Neural progenitor cell (in vitro differentiated cells): Measurements from ENCODE around the gene EIF2AK2.

ENCODE experiments used
- EZH2 ChIP-seq: fragments of 200-600 bp; sonication (generic); IDR thresholded peaks from 2 replicates; pipeline ENCODE4 v1.6.1; 2017; ENCODE audit warnings: antibody characterized with exemption, mild to moderate bottlenecking, moderate library complexity
- TF ChIP-seq, protein P1 (sequence below): fragments of 200-600 bp; sonication (generic); IDR thresholded peaks from 2 replicates; pipeline ENCODE4 v1.5.1; 2017; ENCODE audit warnings: antibody characterized with exemption, mild to moderate bottlenecking

DNA sequence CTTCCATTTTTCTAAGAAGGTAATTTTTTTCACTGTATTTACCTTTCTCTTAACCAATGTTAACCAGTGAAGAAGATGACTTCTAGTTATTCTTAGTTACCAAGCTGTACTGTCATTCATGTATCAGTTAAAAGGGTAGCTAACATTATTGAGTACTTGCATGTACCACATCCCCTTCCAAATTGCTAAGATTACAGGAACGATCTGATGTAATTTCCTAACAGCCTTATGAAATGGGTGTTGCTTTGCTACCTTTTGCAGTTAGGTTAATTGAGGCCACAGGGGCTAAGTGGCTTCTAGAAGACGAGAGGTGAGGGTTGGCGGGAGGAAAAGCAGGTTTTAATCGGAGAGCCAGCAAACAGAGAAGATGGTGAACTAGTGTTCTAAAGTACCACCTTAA, 33.5 kb upstream of the EIF2AK2 start:
- TF ChIP-seq, protein P1, sequence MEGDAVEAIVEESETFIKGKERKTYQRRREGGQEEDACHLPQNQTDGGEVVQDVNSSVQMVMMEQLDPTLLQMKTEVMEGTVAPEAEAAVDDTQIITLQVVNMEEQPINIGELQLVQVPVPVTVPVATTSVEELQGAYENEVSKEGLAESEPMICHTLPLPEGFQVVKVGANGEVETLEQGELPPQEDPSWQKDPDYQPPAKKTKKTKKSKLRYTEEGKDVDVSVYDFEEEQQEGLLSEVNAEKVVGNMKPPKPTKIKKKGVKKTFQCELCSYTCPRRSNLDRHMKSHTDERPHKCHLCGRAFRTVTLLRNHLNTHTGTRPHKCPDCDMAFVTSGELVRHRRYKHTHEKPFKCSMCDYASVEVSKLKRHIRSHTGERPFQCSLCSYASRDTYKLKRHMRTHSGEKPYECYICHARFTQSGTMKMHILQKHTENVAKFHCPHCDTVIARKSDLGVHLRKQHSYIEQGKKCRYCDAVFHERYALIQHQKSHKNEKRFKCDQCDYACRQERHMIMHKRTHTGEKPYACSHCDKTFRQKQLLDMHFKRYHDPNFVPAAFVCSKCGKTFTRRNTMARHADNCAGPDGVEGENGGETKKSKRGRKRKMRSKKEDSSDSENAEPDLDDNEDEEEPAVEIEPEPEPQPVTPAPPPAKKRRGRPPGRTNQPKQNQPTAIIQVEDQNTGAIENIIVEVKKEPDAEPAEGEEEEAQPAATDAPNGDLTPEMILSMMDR: no peak
- TF ChIP-seq EZH2: no peak
